Measurements from ENCODE around the gene NACC2.

Gene NACC2

GRCh38 chr9:136079211-136079915 is 15.7 kb downstream of the NACC2 start:
- DNase-seq, result no peak

- DNase-seq, result no peak
These were observed 16.5 kb downstream of the NACC2 start for GRCh38 chr9:136078498-136079011.

- no peak for DNase-seq
These were observed 17.1 kb downstream of the NACC2 start for GRCh38 chr9:136078024-136078423.

- DNase-seq, result no peak
These were observed 17.6 kb downstream of the NACC2 start for GRCh38 chr9:136077491-136077890.

GRCh38 chr9:136075881-136076678 is 19.0 kb downstream of the NACC2 start:
- DNase-seq, result no peak

GRCh38 chr9:136075134-136075841 is 19.8 kb downstream of the NACC2 start:
- no peak for DNase-seq

GRCh38 chr9:136074706-136075105 is 20.4 kb downstream of the NACC2 start:
- no peak for DNase-seq

- peak; percentile 59 for DNase-seq
These were observed 32.2 kb downstream of the NACC2 start for GRCh38 chr9:136062657-136063439.

- DNase-seq, result peak; percentile 19
These were observed 33.2 kb downstream of the NACC2 start for GRCh38 chr9:136061916-136062315.

- DNase-seq, result peak; percentile 36
These were observed 33.7 kb downstream of the NACC2 start for GRCh38 chr9:136061405-136061804.

GRCh38 chr9:136060671-136061371 is 34.3 kb downstream of the NACC2 start:
- DNase-seq, result peak; percentile 53

GRCh38 chr9:136059851-136060670 is 35.0 kb downstream of the NACC2 start:
- no peak for DNase-seq

GRCh38 chr9:136059321-136059791 is 35.7 kb downstream of the NACC2 start:
- DNase-seq, result peak; percentile 60

GRCh38 chr9:136058801-136059302 is 36.2 kb downstream of the NACC2 start:
- peak; percentile 55 for DNase-seq

GRCh38 chr9:136058084-136058483 is 37.0 kb downstream of the NACC2 start:
- DNase-seq, result peak; percentile 61

- DNase-seq, result peak; percentile 51
These were observed 37.6 kb downstream of the NACC2 start for GRCh38 chr9:136057236-136058081.

- peak; percentile 53 for DNase-seq
These were observed 38.4 kb downstream of the NACC2 start for GRCh38 chr9:136056546-136057235.

- peak; percentile 59 for DNase-seq
These were observed 39.2 kb downstream of the NACC2 start for GRCh38 chr9:136055715-136056545.
